Suppressor macrophage treated with lipopolysaccharide for 1 hour (primary cell): ENCODE data around the gene LRSAM1.

ENCODE experiments used
- DNase-seq, 3 donors: peaks; one replicate each; pipeline ENCODE4 v3.0.0-alpha.2; 2020 to 2022

The LRSAM1 gene

DNA sequence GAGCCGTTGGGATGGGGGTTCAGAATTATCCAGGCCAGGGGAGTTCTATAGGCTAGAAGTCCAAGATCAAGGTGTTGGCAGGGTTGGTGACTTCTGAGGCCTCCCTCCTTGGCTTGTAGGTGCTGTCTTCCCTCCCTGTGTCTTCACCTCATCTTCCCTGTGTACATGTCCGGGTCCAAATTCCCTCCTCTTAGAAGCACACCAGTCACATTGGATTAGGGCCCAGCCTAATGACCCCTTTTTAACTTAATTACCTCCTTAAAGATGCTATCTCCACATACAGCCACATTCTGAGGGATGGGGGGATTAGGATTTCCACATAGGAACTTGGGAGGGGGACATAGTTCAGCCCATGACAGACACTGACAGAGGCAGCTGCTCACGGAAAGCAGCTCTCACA lies 12.1 kb downstream of the LRSAM1 start:
- no peak for DNase-seq

DNA sequence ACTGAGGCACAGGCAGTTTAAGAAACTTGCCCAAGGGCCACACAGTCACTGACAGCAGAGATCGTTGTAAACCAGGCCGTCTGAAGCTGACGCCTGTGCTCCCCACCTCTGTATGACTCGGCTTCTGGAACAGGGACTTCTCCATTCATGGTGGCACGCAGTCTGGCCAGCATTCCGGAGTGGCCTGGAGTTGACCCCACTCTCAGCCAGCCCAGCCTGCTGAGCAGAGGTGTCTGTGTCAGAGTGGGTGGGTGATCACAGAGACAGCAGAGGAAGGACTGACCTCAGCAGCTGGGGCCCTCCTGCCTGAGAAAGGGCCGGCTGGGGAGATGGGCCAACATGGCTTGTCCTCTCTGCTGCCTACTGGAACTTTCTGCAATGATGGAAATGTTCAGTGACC lies 12.6 kb downstream of the LRSAM1 start:
- peak; percentile 46 to 57 (median 50) for DNase-seq

DNA sequence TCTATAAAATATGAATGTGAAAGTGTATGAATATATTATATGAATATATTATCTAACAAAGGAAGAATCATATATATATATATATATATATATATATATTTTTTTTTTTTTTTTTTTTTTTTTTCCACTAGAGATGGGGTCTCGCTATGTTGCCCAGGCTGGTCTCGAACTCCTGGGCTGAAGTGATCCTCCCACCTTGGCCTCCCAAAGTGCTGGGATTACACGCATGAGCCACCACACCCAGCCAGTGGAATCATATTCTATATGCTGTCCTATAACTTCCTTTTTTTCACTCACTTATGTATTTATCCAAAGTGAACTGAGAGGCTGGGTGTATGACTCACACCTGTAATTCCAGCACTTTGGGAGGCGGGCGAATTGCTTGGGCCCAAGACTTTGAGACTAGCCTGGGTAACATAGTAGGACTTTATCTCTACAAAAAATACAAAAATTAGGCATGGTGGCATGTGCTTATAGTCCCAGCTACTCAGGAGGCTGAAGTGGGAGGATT lies 15.2 kb downstream of the LRSAM1 start:
- DNase-seq = peak in 2 of 3 donors; percentile 41 to 47

DNA sequence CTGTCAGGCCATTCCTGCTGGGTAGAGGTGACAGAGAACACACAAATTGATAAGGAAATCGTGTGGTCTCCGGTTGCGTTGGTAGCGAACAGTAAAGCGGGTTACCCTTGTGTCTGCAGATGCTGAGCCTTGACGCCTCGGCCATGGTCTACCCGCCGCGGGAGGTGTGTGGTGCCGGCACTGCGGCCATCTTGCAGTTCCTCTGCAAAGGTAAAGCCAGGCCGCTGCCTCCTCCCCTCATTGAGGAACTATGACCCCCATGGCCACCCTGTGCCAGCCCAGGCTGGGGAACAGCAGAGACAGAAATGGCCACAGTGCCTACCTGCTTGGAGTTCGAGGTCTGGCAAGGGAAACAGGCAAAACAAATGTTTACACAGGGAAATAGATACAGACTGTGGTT lies 16.3 kb downstream of the LRSAM1 start:
- no peak for DNase-seq

DNA sequence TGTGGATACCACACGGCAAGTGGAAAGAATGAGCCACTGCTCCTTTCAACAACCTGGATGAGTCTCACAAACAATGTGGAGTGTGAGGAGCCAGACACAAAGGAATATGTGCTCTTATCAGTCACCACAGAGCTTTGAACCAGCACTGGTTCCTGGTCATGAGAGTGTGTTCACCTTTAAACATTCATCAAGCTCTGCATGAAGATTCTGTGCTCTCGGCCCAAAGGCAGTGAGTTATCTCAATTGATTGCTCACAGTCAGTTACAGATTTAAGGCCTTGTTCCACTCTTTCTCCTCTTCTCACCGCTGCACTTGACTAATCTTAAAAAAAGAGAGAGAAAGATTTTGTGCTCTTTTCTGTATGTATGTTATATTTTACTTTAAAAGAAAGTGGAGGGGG lies 19.4 kb downstream of the LRSAM1 start:
- DNase-seq = no peak

DNA sequence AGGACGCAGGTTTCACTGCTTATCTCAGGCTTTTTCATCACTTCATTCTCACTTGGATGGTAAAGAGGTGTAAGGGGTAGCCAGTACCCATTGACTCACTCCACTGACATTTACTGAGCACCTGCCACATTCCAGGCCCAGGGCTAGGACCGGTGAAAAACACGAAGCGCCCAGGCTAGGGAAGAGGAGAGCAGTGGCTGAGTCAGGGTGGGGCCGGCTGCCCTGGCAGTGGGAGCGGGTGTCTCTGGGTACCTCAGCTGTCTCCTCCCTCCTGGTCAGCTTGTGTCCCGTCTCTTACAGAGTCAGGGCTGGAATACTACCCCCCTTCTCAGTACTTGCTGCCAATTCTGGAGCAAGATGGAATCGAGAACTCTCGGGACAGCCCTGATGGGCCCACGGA lies 22.2 kb downstream of the LRSAM1 start:
- no peak for DNase-seq

DNA sequence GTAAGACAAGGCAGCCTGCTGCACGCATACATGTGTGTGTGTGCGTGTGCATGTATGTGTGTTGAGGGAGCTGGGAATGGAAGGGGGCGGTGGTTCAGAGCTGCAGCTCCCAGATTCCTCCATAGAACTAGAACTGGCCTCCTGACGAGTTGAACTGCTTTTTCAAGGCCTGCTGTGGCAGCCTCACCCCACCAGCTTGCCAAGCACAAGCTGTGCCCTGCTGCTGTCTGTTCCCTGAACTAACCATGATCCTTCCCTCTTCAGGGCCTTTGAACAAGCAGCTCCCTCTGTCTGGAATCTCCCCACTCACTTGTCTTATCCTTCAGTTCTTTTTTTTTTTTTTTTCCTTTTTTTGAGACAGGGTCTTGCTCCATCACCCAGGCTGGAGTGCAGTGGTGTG lies 22.6 kb downstream of the LRSAM1 start:
- no peak for DNase-seq

DNA sequence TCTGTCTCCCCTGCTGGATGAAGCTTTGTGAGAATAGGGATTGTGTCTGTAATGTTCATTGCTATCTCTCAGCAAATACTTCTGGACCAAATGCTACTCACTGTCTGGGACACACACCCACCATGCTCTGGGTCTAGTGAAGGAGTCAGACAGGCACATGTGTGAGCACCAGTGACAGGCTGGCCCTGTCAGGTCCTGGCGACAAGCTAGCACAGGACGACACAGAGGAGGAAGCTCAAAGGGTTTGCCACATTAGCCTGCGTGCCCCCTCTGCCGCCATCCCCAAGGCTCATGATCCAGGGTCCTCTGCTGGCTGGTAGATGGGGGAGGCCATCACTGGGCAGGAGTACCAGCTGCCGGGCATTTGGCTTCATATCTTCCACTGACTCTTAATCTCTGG lies 23.3 kb downstream of the LRSAM1 start:
- no peak for DNase-seq

DNA sequence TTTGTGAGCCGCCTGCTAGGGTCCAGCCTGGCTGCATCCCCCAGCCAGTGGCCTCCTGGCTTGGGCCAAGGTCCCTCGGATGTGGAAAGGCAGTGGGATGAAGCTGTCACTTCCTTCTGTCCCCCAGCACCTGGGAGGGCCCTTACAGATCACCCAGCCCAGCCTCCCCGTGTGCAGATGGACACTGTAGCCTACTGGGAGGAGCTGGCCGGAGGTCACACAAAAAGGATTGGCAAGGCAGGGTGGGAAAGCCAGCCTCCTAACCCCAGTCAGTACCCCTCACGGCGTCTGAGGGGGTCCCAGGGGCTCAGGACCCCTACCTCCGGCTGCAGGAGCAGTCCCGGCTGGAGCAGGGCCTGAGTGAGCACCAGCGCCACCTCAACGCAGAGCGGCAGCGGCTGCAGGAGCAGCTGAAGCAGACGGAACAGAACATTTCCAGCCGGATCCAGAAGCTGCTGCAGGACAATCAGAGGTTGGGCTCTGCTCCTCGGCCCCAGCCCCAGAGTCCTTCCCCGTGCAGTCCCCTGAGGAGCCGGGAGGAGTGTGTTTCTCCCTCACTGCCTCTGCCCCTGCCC lies 28.3 kb downstream of the LRSAM1 start:
- no peak for DNase-seq

DNA sequence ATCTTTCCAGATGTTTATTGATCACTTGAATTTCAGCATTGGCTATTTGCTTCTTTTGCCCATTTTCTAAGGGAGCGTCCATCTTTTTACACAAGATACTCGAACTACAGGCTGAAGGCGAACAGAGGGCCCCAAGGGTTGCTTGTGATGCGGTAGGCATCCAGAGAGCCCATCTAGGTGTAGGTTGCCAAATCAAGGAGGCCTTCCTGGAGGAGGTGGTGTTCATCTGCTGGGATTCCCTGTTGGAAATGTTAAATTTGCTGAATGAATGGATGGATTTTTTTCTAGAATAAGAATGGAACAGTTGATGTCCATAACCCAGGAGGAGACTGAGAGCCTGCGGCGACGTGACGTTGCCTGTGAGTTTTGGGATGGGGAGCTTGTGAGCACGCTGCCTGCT lies 31.4 kb downstream of the LRSAM1 start:
- no peak for DNase-seq

DNA sequence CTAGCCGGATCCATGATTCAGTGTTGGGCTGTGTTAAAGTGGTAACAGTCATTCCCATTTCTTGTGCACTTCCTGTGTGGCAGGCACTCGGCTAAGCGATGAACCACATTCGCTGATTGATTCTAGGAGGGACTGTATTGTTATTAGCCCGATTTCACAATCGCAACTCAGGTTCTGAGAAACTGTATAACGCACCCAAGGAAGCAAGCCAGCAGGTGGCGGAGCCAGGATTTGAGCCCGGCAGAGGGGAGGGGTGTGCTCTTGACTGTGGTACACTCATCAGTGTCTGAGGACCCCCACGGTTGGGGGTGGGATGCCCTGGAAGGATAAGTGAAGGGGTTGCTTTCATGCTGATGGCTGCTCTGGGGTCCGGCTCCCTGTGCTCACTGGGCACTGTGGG lies 34.7 kb downstream of the LRSAM1 start:
- DNase-seq = no peak

DNA sequence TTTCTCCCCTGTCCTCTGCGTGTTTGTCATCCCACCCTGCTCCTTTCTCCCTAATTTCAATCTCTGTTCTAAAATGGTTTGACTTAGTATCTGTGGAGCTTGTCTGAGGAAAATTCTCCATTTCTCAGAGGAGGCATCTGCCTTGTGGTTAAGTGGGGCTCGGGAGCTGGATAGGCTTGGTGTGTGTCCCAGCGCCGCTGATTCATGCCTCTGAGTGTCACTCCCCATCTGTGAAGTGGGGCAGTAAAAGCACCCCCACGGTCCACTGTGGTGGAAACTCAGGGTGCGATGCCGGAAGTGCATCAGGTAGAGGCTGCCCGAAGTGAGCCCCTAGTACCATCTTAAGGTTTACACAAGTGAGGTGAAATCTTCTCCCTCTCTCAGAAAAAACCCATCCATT lies 37.6 kb downstream of the LRSAM1 start:
- DNase-seq = no peak

DNA sequence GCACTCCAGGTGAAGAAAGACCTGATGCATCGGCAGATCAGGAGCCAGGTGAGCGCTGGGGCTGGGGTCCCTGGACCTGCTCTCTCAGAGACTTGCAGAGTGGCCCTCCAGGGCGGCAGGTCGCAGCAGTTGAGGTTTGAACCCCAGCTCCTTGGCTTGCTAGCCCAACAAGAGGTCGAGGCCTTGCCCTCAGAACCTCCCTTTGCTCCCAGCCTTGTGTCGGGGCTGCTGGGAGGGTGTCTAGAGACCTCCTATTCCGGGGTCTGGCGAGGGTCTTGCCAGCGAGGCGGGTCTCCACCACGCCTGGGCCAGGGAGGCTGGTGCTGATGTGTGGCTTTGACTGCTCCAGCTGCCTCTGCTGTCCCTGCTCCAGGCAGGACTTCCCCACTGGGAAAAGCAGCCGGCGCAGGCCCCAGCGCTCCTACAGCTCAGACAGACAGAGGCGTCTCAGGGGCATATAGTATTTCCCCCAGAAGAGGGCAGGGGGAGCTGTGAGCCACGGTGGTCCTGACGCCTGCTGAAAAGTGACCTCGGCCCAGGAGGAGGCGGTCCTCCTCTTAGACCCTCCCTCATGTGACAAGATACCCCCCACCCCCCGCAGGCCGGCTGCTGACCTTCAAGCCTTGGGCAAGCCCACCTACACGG lies 38.3 kb downstream of the LRSAM1 start:
- no peak for DNase-seq

DNA sequence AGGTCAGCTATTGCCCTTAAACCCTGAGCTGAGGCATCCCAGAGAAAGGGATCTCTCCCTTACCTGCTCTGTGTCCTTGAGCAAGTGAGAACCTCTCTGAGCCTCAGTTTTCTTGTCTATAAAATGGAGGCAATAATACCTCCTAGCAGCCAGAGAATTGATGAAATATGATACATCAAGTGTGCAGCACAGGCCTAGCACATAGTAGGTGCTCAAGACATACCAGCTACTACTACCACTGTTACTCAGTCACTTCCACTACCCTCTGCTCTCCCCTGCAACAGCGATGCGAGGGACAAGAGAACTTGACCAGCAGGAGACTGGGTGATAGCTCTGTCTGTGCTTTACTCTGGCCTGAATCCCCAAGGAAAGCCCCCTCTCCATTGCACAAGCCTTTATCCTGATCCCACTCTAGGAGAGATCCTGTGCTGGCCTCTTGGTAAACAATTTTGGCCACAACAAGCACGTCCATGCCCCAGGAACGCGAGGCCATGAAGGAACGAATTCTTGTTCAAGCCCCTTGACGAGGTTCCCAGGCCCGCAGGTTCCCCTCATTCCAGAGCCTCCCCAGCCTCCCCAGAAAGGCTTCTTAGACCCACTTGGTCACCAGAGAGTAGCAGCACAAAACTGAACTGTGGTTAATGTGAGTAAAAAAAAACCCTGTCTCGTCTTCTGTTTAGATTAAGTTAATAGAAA lies 39.4 kb downstream of the LRSAM1 start:
- DNase-seq = no peak

DNA sequence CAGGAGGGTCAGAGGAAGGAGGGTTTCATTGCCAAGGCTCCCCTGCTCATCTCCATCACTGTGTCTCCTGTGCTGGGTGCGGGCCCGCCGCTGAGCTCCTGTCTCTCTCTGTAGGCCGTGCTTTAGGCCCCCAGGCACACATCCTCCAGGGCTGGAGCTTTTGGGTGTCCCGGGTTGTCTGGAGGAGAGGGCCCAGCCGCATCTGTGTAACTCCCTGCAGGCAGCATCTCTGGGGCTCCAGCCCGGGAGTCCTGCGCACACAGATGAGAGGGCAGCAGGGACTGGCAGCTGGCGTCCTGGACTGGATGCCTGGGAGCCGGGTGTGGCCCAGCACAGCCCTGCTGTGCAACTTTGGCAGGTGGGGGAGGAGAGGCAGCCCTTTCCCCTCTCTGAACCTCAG lies 40.2 kb downstream of the LRSAM1 start:
- no peak for DNase-seq

DNA sequence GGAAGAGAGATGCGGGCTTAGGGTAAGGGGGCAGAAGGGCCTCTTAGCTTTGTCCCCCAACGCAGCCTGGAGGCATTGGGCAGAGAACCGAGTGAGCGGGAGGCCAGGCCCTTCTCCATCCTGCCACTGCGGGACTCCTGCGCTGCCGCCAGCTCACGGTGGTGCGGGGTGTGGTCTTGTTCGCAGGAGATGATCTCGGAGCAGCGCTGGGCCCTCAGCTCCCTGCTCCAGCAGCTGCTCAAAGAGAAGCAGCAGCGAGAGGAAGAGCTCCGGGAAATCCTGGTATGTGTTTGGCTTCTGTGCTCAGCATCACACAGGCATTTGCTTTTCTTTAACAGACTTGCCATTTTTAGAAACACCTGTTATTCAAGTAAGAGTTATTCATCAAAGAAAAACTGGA lies 41.3 kb downstream of the LRSAM1 start:
- no peak for DNase-seq

DNA sequence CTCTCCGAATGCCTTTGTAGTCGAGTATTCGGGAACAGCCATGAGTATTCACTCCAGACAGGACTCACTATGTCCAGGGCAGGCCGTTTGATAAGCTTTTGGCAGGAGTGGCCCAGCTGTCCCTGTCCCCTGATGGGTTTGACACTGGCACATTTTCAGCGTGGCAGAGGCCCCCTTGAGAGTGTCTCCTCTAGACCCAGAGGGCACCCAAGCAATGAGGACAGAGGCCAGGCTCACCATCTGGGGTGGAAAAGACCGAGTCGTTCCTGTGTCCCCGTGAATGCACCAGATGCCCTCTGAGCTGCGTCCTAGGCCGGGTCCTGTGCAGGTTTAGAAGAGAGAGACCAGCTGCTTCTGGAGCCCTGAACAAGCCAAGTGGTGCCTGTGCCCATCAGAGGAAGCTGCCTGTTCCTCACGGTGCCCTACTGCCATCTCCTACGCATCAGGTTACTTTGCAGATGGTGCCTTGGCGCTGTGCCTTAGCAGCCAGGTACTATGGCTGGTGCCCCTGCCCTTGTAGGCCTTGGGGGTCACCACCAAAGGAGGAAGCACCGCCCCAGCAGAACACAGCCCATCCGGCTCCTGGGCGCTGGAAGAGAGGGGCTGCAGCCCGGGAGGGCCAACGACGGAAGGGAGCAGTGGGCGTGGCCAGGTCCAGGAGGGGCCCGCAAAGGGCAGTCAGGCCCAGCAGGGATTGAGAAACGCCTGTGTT lies 42.4 kb downstream of the LRSAM1 start:
- no peak for DNase-seq

DNA sequence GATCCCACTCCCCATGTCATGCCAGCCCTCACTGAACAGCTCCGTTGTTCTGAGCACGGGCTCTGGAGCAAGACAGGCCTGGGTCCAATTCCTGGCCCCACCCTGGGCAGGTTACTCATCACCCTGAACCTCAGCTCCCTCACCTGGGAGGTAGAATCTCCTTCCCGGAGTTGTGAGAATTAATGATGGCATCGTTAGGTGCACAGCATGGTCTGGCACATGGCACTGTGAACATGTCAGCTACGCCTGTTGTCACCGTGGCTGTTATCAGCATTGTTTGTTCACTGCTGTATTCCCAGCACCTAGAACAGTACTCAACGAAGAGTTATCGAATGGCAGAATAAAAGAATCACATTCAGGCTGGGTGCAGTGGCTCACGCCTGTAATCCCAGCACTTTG lies 43.0 kb downstream of the LRSAM1 start:
- DNase-seq = no peak

DNA sequence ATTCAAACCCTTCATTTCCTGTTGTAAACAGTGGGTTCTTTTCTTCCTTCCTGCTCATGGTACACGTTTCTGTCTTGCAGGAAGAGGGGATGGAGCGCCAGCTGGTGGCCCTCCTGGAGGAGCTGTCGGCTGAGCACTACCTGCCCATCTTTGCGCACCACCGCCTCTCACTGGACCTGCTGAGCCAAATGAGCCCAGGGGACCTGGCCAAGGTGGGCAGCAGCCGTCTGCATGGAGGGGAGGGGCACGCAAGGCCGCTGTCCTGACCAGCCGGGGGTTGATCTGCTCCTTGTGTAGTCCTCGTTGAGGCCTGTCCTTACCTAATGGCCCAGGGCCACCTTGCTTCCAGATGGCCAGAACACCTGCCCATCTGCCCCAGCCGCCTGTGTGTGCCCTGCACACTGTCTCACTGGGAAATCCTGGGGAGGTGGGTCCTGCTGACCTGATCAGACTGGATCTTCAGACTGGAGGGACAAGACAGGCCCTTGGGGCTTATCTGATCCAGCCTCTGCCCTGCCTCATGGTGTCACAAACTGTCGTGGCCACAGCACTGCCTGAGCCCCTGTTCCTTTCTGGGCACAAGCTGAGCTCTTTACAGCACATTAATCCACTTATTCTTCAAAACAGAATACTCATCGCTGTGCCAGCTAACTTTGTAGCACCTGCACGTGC lies 44.7 kb downstream of the LRSAM1 start:
- no peak for DNase-seq

DNA sequence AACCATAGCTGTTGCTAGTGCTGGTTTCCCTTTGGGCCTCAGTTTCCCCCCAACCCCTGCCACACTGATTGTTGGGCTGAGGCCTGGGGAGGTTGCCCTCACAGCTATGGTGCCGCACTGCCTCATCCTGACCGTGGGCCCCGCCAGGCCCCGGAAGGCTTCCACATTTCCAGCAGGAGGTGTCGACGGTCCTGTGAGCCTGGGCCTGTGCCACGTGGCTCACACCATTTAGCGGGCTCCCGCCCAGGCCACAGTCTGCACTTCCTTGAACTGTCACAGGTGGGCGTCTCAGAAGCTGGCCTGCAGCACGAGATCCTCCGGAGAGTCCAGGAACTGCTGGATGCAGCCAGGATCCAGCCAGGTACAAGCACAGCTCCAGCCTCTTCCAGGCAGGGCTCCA lies 45.7 kb downstream of the LRSAM1 start:
- DNase-seq = no peak

DNA sequence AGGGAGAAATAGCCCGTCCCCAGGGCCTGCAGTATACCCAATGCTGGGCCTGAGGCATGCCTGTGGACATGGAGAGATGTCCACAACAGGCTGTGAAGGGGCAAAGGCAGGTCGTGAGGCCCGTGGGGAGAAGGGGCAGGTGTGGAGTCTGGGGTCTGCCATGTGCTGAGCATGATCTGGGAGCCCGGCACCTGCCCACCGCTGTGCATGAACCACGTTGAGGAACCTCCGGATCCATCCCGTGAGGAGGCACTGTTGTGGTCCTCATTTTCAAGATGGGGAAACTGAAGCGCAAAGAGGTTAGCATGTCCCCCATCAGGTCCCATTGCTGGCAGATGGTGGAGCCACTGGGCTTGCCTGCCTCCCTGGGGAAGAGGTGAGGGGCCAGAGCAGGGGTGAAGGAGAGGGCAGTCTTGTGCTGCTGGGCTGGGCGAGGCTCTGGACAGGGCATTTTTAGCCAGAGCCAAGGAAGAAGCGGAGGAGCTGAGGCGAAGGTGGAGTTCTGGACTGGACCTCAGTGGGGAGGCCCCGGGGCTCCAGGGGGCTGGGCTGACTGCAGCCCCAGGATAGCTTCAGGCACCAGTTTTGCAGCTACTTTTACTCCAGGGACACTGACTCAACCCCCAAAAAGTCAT lies 46.5 kb downstream of the LRSAM1 start:
- no peak for DNase-seq

DNA sequence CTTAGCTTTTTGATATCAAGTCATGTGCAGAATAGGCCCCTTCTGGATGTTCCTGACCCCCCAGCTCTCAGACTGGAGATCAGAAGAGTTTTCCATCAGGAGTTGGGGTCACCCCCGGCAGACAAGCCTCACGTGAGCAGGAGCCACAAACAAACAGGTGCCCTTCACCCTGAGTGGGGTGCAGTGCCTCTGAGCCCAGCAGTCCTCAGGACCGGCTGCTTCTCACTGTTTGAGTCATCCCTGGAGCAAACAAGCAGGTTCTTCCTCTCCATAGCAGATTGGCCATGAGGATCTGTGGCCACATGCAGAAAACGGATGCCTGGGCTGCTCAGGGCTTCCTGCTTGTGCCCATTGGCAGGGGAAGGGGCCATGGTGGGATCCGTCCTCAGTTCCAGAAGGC lies 47.0 kb downstream of the LRSAM1 start:
- DNase-seq = no peak

DNA sequence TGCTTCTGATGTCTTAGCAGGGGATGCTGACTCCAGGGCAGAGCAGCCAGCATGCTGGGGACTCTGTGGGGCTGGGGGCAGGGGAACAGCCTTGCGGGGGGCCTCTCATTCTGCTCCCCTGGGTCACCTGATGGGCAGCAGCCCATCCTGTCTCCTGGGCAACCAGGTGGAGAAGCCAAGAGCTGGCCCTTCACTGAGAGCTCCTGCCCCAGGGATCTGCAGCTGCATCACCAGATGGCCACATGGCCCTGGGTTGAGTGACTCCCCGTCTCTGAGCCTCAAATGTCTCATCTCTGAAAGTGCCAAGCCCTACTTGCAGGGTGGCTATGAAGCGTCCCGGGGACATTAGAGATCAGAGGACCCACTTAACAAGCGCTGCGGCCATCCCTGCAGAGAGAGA lies 49.1 kb downstream of the LRSAM1 start:
- DNase-seq = no peak
